Upper lobe of left lung (tissue), 4 donors: ENCODE measurements around the gene VASP.

ENCODE experiments used
- EP300 ChIP-seq, 4 donors: sonication (generic); formaldehyde crosslinking; IDR thresholded peaks; one replicate each; pipeline ENCODE4 v1.5.1; 2017; ENCODE audit warnings: antibody characterized with exemption in 4 of 4, control low read depth in 2 of 4
- POLR2AphosphoS5 ChIP-seq, 2 donors: sonication (generic); formaldehyde crosslinking; IDR thresholded peaks; one replicate each; pipeline ENCODE4 v1.5.1; 2017; ENCODE audit warnings: antibody characterized with exemption in 2 of 2
- TF ChIP-seq, protein P1 (sequence below), 6 experiments: fragments of 450-650 bp in 4 of 6; fragments of 200-600 bp in 2 of 6; sonication (generic) in 2 of 6; IDR thresholded peaks; one replicate each; pipeline ENCODE4 v1.5.1; 2016 to 2019; ENCODE audit warnings: antibody characterized with exemption in 6 of 6

DNA sequence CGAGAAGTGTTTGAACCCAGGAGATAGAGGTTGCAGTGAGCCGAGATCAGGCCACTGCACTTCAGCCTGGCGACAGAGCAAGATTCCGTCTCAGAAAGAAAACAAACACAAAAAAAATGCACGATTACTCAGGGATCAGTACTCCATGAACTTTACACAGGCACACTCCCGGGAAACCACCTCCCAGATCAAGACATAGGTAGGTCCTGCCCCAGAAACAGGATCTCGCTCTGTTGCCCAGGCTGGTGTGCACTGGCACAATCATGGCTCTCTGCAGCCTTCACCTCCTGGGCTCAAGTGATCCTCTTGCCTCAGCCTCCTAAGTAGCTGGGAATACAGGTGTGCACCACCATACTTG is 11.2 kb downstream of the VASP start:
- TF ChIP-seq, protein P1, sequence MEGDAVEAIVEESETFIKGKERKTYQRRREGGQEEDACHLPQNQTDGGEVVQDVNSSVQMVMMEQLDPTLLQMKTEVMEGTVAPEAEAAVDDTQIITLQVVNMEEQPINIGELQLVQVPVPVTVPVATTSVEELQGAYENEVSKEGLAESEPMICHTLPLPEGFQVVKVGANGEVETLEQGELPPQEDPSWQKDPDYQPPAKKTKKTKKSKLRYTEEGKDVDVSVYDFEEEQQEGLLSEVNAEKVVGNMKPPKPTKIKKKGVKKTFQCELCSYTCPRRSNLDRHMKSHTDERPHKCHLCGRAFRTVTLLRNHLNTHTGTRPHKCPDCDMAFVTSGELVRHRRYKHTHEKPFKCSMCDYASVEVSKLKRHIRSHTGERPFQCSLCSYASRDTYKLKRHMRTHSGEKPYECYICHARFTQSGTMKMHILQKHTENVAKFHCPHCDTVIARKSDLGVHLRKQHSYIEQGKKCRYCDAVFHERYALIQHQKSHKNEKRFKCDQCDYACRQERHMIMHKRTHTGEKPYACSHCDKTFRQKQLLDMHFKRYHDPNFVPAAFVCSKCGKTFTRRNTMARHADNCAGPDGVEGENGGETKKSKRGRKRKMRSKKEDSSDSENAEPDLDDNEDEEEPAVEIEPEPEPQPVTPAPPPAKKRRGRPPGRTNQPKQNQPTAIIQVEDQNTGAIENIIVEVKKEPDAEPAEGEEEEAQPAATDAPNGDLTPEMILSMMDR (IDR thresholded peaks at IDR 0.05): no peak
- TF ChIP-seq POLR2AphosphoS5 (IDR thresholded peaks at IDR 0.05) (no peak), EP300 (IDR thresholded peaks at IDR 0.05) (no peak)
